Aorta (tissue), 5 donors: ENCODE measurements around the gene PTGIS. TPM values are rescaled to one million over a fixed set of nuclear protein-coding genes. Genes with fewer than 3 reads are reported as not detected.

ENCODE experiments used
- ATAC-seq: fragments of 200-7000 bp; cut with Tn5 transposase; one replicate; pipeline ENCODE4 v1.9.1; 2022; ENCODE audit warnings: moderate library complexity; ENCODE audit not compliant: low FRiP score
- DNase-seq, 2 donors: peaks; one replicate each; pipeline ENCODE4 v3.0.0-alpha.2; 2020
- H3K27ac ChIP-seq, 2 donors: one replicate each; pipeline ENCODE4 v1.5.1; 2013; ENCODE audit warnings: low read length in 2 of 2, mild to moderate bottlenecking in 2 of 2, moderate library complexity in 2 of 2, control low read depth in 1 of 2, inconsistent platforms in 1 of 2, low read depth in 1 of 2
- H3K27me3 ChIP-seq, 2 donors: one replicate each; pipeline ENCODE4 v1.6.1; 2013; ENCODE audit warnings: control low read depth in 1 of 2, low read length in 1 of 2, mild to moderate bottlenecking in 1 of 2, moderate library complexity in 1 of 2; ENCODE audit not compliant: insufficient read depth in 2 of 2, control insufficient read depth in 1 of 2
- H3K36me3 ChIP-seq, 2 donors: one replicate each; pipeline ENCODE4 v1.6.1; 2013; ENCODE audit warnings: control low read depth in 1 of 2, low read length in 1 of 2, mild to moderate bottlenecking in 1 of 2; ENCODE audit not compliant: insufficient read depth in 2 of 2, control insufficient read depth in 1 of 2
- H3K4me1 ChIP-seq, 2 donors: one replicate each; pipeline ENCODE4 v1.6.1; 2013; ENCODE audit warnings: low read length in 2 of 2, control low read depth in 1 of 2, mild to moderate bottlenecking in 1 of 2, moderate library complexity in 1 of 2; ENCODE audit not compliant: insufficient read depth in 2 of 2, control insufficient read depth in 1 of 2
- H3K4me3 ChIP-seq, 2 donors: one replicate each; pipeline ENCODE4 v1.5.1; 2013; ENCODE audit warnings: low read length in 2 of 2, control low read depth in 1 of 2, mild to moderate bottlenecking in 1 of 2
- H3K9me3 ChIP-seq: one replicate; pipeline ENCODE4 v1.6.1; 2013; ENCODE audit warnings: mild to moderate bottlenecking, low read length; ENCODE audit not compliant: control insufficient read depth
- WGBS, 2 donors: extraction: QIAGEN DNeasy Blood & Tissue Kit; methylation state at CpG; one replicate each; pipeline ENCODE4 v1.1.7; 2013; 5-methylcytosine and 5-hydroxymethylcytosine counted together
- intact Hi-C, 2 donors: fragments of 100-400 bp; cut with DNase I; formaldehyde crosslinking; loops; one replicate each; pipeline versions ENCODE4 v1.14.2 to v1.15.0; 2022
- polyA plus RNA-seq, 2 donors: library from polyadenylated mRNA; stranded (reverse); fragments of 200-250 nt; gene quantifications; one replicate each; pipeline ENCODE4 v1.2.3, GENCODE V29; 2013
- total RNA-seq, 2 donors: library from RNA; stranded (reverse); fragmentation: NEBNext Ultra II Directional; extraction: Animal tissue kit (Norgen Biotek cat#: 25700); gene quantifications; one replicate each; pipeline ENCODE4 v1.2.1, GENCODE V29; 2021
- donor health status: healthy with polysubstance abuse.
- donor health status: Bipolar disorder and iron deficiency.
- donor health status: DM: no; HTN: no; CAD: no.
- donor health status: DM: no; HTN: no; CAD: no.
- donor health status: DM: yes; HTN: yes; CAD: no.

The PTGIS gene
- total and polyA plus RNA-seq, 4 donors: 53.6 to 637 (median 233) TPM

DNA sequence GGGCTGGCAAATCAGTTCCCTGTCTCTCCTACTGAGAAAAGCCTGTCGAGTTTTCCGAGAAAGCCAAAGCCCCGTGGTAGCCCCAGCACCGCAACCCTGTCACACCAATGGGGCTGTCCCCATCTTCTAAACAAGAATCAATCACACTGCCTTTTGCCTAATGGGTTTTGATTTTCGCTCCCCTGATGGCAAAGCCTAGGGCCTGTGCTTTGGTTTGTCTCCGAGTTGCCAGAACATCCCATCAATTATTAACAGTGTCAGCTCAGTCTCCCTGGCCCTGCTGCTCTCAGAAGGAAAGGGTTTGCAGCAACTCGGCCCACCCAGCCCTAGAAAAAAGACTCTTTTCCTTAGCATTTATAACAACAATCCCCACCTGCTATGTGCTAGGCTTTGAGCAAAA lies 89.7 kb downstream of the PTGIS start:
- DNase-seq: no peak
- H3K4me1 ChIP-seq: no peaks in the 10 kb centered on the region
- no peak overlapping the region for H3K27ac ChIP-seq
- H3K4me3 ChIP-seq: no peak overlapping the region
- H3K27me3 ChIP-seq: no peaks in the 10 kb centered on the region
- WGBS, 2 donors: 68 to 78% methylated on average over 7 of the region's 7 CpGs
- H3K36me3 ChIP-seq: no peaks in the 10 kb centered on the region
- no peak for ATAC-seq
- intact Hi-C loops: no loop called here
- no peaks in the 10 kb centered on the region for H3K9me3 ChIP-seq

DNA sequence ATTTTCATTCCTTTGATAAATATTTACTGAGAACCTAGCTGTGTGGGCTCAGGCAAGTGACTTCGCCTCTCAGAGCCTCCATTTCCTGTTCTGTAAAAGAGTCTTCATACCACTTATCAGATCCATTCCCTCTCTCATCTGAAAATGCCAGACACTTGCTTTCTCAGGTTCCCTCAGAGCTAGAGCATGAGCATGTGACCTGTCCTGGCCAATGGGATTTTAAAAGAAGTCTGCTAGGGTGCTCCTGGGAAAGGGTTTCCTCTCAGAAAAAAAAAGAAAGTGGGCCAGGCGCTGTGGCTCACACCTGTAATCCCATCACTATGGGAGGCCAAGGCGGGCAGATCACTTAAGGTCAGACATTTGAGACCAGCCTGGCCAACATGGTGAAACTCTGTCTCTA lies 90.7 kb downstream of the PTGIS start:
- Histone ChIP-seq H3K27ac (no peak overlapping the region), H3K4me3 (no peak overlapping the region), H3K9me3 (no peaks in the 10 kb centered on the region), H3K36me3 (no peaks in the 10 kb centered on the region), H3K4me1 (no peaks in the 10 kb centered on the region), H3K27me3 (no peaks in the 10 kb centered on the region)
- 80 to 86% methylated on average over 3 of the region's 3 CpGs for WGBS, 2 donors
- intact Hi-C loops: no loop called here
- DNase-seq: no peak
- ATAC-seq: no peak

DNA sequence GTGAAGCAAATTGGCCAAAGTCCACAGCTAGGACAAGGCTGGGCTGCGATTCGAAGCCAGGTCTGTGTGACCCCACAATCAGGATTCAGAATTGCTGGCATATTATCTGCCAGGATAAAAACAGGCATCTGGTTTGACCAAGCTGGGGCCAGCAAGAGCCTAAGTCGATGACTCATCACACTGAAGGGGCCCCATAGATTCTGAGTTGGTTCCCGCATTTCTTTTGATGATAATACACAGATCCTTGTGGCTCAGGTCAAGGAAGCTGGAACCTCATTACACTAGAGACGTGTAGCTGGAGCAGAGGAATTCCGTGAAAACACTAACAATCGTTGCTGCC lies 92.0 kb downstream of the PTGIS start:
- DNase-seq: no peak
- H3K36me3 ChIP-seq: no peaks in the 10 kb centered on the region
- no peaks in the 10 kb centered on the region for H3K27me3 ChIP-seq
- no peak for ATAC-seq
- 78 to 86% methylated on average over 7 of the region's 7 CpGs for WGBS, 2 donors
- H3K9me3 ChIP-seq: no peaks in the 10 kb centered on the region
- intact Hi-C loops: no loop called here
- H3K4me3 ChIP-seq: no peak overlapping the region
- no peak overlapping the region for H3K27ac ChIP-seq
- H3K4me1 ChIP-seq: no peaks in the 10 kb centered on the region

DNA sequence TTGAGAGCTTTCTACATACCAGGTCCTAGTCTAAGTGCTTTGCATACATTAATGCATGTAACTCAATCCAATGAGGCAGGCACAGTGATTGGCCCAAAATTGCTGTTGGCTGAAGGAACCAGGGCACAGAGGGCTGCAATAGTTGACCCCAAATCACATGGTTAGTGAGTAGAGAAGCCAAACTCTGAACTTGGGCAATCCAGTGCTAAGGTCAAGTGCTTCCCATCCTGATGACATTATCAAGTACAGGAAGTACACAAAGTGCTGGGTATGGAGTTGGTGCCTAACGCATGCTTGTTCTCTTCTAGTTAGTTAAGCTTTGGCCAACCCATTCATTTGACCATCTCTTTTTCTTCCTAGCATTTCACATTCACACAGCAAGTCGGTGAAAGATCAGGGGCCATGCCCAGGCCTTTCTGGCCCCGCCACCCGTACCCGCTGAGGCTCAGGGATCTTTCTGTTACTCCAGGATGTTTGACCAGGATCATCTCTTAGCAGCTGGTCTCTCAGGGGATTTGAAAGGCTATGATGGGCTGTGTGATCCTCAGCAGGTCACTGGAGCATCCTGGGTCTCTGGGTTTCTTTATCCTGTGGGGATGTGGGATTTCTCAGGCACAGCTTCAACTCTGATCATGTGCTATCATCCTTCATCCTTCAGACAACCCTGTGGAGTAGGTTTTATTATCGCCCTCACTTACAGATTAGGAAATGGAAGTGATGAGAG lies 92.5 kb downstream of the PTGIS start:
- DNase-seq: no peak
- 92 to 95% methylated on average over 6 of the region's 6 CpGs for WGBS, 2 donors
- H3K27ac ChIP-seq: no peak overlapping the region
- no peaks in the 10 kb centered on the region for H3K9me3 ChIP-seq
- H3K4me3 ChIP-seq: no peak overlapping the region
- ATAC-seq: no peak
- H3K4me1 ChIP-seq: no peaks in the 10 kb centered on the region
- intact Hi-C loops: no loop called here
- no peaks in the 10 kb centered on the region for H3K27me3 ChIP-seq
- no peaks in the 10 kb centered on the region for H3K36me3 ChIP-seq

DNA sequence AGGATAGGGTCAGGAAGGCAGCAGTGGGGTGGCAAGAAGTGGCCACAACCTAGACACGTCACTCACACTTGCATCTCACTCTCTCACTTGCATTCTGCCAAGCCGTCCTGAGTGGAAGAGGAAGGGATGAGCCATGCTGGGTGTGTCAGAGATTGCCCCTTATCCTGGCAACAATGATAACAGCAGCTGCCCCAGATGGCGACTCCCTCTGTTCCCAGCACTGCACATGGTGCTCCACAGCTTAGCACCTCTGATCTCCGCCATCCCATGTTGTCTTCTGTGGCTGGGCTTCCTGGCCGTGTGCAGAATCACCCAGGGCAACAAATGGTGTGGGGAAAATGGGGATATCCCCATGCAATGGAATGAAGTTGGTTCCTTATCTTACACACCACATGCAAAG lies 96.5 kb downstream of the PTGIS start:
- ATAC-seq (no peak), DNase-seq (no peak)
- Histone ChIP-seq H3K27ac (no peak overlapping the region), H3K4me1 (no peaks in the 10 kb centered on the region), H3K36me3 (no peaks in the 10 kb centered on the region), H3K9me3 (no peaks in the 10 kb centered on the region), H3K27me3 (no peaks in the 10 kb centered on the region), H3K4me3 (no peak overlapping the region)
- intact Hi-C loops: no loop called here
- 71 to 86% methylated on average over 5 of the region's 5 CpGs for WGBS, 2 donors

DNA sequence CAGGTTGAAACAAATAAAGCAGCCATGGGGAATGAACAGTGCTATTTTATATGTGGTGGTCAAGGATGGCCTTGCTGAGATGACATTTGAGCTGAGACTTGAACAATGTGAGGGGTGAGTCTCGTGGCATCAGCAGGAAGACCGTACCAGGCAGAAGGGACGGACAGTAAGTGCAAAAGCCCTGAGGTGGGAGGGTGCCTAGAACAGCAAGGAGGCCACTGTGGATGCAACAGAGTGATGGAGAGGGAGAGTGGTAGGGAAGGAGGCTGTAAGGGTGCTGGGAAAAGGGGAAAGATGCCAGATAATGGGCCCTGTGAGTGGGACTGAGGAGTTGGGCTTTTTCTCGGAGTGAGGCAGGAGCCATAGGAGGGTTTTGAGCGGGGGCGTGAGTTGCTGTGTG lies 97.0 kb downstream of the PTGIS start:
- H3K4me1 ChIP-seq: no peaks in the 10 kb centered on the region

DNA sequence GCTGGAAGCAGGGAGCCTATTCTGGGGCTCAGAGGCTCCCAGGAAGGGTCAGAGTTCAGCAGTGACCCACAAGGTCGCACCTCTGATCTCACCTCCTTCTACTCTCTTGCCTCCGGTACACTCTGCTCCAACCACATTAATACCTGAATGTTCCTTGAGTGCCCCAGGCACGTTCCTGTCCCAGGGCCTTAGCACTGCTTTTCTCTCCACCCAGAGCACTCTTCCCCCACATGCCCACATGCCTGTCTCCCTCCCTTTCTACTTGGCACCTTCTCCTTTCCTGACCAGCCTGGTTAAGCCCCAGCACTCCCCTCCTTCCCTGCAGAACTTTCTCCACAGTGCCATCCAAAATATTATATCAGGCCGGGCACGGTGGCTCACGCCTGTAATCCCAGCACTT lies 98.9 kb downstream of the PTGIS start:
- WGBS, 2 donors: 65 to 76% methylated on average over 6 of the region's 6 CpGs
- H3K36me3 ChIP-seq: no peaks in the 10 kb centered on the region
- H3K9me3 ChIP-seq: no peaks in the 10 kb centered on the region
- H3K4me3 ChIP-seq: no peak overlapping the region
- DNase-seq: no peak
- no peaks in the 10 kb centered on the region for H3K27me3 ChIP-seq
- no peaks in the 10 kb centered on the region for H3K4me1 ChIP-seq
- intact Hi-C loops: no loop called here
- no peak overlapping the region for H3K27ac ChIP-seq
- no peak for ATAC-seq

More for the DNA sequence above, 97.0 kb downstream of the PTGIS start:
- no peak for ATAC-seq
- Histone ChIP-seq H3K36me3 (no peaks in the 10 kb centered on the region), H3K27me3 (no peaks in the 10 kb centered on the region), H3K4me3 (no peak overlapping the region), H3K9me3 (no peaks in the 10 kb centered on the region), H3K27ac (no peak overlapping the region)
- 86 to 87% methylated on average over 6 of the region's 6 CpGs for WGBS, 2 donors
- no peak for DNase-seq
- intact Hi-C loops: no loop called here

DNA sequence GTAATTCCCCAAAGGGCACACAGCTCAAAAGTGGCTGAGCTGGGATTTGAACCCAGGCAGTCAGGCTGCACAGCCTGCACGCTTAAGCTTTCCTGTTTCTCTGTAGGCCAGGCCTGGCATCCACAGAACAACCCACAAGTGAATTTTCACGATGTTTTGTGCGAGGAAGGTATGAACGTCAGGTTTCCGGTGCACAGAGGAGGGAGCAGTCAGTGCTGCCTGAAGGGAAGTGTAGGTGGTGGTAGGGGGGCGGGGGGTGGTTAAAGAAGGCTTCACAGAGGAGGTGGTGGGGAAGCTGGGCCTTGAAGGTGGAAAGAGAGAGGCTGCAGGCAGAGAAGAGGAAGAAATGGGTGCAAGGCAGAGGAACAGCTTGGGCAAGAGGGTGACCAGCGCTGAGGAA lies 99.5 kb downstream of the PTGIS start:
- H3K9me3 ChIP-seq: no peaks in the 10 kb centered on the region
- no peak overlapping the region for H3K4me3 ChIP-seq
- no peaks in the 10 kb centered on the region for H3K36me3 ChIP-seq
- DNase-seq: no peak
- intact Hi-C loops: no loop called here
- ATAC-seq: no peak
- H3K4me1 ChIP-seq: no peaks in the 10 kb centered on the region
- H3K27me3 ChIP-seq: no peaks in the 10 kb centered on the region
- H3K27ac ChIP-seq: no peak overlapping the region
- WGBS, 2 donors: 80 to 89% methylated on average over 7 of the region's 7 CpGs

DNA sequence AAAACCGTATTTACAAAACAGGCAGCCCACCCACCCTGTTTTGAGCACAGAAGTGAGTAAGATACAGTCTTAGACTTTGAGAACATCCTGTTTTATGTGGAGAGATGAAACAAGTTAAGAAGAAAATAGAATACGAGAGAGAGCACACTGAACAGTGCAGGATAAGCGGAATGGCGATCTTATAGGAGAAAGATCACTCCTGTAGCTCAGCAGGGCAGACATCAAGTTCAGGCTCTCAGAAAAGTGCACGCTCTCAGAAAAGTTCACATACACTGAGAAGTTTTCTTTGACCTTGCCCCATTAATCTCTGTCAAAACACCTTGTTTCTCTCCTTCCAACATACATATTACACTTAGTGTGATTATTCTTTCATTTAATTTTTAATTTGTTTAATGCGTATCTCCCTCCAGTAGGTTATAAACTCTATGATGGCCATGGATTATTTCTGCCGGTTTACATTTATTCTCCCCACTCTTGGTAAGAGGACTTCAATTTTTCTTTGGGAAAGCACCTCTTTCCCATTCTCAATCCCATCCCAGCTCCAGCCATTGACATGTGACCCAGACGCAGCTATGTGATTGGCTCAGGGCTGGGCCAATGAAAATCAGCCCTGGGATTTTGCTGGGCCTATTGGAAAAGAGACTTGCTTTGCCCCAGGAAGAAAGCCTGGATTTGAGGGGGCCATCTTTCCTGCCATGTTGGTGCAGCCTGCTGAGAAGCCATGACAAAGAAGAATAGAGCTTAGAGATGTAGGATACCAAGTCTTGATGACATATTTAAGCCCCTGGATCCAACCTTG lies 101.6 kb downstream of the PTGIS start:
- H3K27ac ChIP-seq: no peak overlapping the region
- H3K36me3 ChIP-seq: no peaks in the 10 kb centered on the region
- no peaks in the 10 kb centered on the region for H3K4me1 ChIP-seq
- no peak for DNase-seq
- ATAC-seq: no peak
- intact Hi-C loops: no loop called here
- WGBS, 2 donors: 95 to 96% methylated on average over 8 of the region's 8 CpGs
- H3K4me3 ChIP-seq: no peak overlapping the region
- no peaks in the 10 kb centered on the region for H3K27me3 ChIP-seq
- no peaks in the 10 kb centered on the region for H3K9me3 ChIP-seq
